Right forelimb (tissue), 1 donor: ENCODE measurements around the gene TNFRSF14.
A peak's percentile ranks its signal among the peaks of the same experiment; 100 is the strongest.

ENCODE experiments used
- DNase-seq: peaks from one replicate; pipeline ENCODE4 v3.0.0-alpha.2; 2018

The TNFRSF14 gene

GRCh38 chr1:2604156-2604843, 48.1 kb downstream of the TNFRSF14 start:
- no peak for DNase-seq

DNA sequence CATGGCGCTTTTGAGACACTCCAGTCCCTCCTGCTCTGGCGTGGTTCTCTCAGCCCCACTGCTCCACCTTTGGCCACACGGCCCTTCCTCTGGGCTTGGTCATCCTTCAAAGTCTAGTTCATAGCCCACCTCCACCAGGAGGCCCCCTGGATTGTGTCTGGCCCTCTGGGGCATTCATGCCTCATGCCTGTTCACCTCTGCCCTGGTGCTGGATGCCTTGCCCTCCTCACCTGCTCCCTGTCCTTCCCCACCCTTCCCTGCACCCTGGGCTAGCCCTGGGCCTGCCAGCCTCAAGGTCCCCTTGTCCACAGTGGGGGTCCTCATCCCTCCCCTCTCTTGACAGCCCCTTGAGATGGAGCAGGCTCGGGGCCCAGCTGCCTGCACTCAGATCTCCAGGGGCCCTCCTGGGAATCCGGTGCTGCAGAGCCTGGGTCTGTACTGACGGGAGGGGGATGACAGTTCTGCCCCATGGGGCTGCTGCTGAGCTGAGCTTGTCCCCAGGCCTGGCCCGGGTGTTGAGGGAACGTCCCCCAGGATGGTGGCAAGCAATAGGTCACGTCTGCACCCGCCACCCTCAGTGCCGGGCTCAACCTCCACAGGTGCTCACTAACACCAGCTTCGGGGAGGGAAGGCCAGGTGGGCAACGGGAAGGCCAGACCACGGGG, 48.8 kb downstream of the TNFRSF14 start:
- peak; percentile 34 for DNase-seq

DNA sequence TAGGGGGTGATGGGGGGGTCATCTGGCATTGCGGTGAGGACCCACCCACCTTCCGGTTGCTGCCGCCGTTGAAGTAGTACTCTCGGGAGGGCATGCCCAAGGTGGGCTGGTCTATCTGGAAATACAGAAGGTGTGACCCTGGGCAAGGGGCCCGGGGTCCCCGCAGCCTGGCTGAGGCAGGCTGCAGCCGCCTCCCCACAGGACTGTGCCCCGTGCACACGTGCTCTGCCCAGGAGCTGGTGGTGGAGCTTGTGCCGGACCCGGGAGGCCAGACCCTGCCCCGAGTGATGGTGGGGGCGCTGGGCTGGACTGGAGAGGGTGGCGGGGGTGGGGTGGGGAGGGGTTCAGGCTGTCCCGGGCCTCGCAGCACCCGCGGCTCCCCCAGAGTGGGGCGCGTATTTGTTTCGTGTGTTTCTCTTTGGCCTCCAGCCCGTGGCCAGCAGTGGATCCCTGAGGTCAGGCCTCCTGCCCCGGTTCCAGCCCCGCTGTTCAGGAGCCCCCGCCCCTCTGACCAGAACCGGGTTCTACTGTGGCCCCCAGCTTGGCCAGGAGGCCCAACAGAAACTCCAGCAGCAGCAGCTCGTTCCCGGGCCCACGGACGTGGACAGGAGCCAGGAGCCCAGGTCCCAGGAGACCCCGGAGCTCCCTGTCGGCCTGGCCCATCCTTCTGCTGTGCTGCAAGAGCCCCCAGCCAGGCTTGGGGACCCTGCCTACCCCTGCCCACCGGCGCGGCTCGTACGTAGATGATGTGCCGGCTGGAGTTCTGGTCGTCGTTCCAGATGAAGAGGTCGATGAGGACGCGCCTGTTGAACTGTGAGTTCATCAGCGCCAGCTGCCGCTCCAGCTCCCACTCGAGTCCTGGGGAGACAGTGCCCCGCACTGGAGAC, 49.6 kb downstream of the TNFRSF14 start:
- DNase-seq = peak; percentile 21

- DNase-seq = no peak
Observed at GRCh38 chr1:2606396-2606880, 50.3 kb downstream of the TNFRSF14 start.

- DNase-seq = peak; percentile 45
Observed at GRCh38 chr1:2606881-2607621, 50.9 kb downstream of the TNFRSF14 start.

- peak; percentile 55 for DNase-seq
Observed at GRCh38 chr1:2607641-2608091, 51.5 kb downstream of the TNFRSF14 start.

GRCh38 chr1:2609319-2610035, 53.3 kb downstream of the TNFRSF14 start:
- DNase-seq = no peak

DNA sequence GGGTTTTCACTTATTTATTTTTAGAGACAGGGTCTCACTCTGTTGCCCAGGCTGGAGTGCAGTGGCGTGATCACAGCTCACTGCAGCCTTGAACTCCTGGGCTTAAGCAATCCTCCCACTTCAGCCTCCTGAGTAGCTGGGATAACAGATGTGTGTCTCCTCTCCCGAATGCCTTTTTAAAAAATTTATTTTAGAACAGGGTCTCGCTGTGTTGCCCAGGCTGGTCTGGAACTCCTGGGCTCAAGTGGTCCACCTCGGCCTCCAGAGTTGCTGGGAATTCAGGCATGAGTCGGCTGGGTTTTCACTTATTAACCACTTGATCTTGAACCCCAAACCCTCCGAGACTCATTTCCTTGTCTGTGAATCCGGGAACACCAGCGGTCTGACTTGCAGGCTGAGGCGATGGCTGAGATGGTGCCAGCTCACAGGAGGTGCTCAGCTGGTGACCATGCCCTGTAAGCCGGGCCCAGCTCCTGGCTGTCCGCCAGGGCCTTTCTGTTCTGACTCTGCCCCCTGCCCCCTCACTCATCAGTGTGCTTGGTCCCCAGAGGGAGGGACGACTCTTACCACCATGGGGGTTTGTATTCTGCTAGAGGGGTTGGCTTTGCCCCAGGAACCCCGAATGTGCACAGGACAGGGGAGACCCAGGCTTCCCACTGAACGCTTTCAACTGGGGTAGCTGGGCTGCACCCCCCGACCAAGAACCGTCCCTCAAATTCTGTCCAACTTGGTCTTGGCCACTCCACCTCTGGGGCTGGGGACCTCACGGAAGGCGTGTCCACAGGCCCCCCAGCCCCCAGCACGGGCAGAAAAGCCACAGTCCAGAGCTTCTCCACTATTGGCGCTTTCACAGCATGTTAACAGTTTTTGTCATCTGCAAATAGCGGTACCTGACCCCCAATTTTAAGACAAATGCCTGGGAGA, 54.1 kb downstream of the TNFRSF14 start:
- DNase-seq = peak; percentile 43

GRCh38 chr1:2611031-2611501, 54.9 kb downstream of the TNFRSF14 start:
- peak; percentile 64 for DNase-seq

DNA sequence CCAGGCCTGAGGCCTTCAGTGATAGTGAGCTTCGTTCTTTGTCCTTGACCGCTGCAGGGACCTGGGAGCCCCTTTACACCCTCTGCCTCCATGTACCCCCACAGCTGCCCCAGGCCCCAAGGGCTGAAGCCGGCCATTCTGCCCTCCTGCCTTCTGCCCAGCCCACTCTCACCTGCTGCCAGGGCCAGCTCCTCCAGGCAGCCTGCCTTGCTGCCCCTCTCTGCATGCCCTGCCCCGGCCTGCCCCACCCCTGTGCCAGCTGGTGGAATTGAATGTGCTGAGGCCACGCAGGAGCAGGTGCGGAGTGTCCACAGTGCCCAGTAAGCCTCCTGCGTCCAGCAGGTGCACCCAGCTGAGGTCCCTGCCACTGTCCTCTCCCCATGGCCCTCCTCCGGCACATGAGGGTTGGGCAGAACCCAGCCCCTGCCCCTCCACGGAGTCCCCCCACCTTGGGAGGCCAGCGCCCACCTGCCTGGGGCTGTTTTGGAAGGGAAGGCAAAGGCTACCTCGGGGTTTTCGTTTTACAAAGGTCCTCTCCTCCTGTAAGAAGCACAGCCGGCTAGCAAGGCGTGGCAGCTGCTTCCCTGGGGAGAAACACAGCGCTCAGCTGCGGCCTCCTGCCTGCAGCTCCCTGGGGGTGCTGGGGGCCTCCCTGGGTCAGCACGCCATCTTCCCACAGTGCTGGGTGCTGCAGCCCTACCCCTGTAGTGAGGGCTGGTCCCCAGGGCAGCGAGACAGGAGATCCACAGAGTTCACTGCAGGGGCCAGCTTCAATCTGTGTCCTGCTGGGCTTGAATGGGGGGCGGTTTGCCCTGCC, 55.7 kb downstream of the TNFRSF14 start:
- DNase-seq = peak; percentile 43

DNA sequence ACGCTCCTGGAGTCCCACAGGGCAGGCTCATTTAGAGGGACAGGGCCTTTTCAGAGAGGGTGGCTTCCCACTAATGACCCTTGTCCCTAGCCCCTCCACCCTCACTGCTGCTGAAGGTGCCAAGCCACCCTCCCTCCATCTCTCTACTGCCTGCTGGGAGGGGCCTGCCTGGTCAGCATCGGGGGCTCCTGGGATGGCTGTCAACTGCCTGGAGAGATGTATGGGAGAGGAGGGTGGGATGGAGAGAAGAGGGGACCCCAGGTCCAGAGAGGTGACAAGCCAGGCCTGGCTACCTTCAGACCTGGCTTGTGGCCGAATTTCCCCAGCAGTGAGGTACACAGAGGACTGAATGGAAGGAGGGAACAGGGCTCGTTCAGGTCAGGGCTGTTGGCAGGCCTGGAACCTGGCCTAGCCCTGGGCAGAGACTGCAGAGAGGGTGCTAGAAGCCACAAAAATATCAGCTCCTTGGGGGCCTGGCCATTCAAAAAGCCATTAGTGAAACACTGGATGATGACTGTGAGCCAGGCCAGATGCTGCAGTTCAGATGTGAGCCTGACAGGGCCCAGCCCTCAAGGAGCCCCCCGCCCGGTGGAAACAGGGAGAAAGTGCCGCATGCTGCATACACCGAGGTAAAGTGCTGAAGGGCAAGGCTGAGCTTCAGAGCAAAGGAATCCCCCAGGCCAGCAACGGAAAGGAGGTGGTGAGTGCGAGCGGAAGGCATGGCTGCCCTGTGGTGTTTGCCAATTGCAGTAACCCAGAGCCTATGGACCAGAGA, 56.6 kb downstream of the TNFRSF14 start:
- peak; percentile 26 for DNase-seq
